Measurements from ENCODE around the gene POLH.
"Not testable (repeated sequence)": the region's sequence is repeated elsewhere in the genome, so short reads cannot be mapped to it uniquely, and the experiment has no call there.

Gene POLH

DNA sequence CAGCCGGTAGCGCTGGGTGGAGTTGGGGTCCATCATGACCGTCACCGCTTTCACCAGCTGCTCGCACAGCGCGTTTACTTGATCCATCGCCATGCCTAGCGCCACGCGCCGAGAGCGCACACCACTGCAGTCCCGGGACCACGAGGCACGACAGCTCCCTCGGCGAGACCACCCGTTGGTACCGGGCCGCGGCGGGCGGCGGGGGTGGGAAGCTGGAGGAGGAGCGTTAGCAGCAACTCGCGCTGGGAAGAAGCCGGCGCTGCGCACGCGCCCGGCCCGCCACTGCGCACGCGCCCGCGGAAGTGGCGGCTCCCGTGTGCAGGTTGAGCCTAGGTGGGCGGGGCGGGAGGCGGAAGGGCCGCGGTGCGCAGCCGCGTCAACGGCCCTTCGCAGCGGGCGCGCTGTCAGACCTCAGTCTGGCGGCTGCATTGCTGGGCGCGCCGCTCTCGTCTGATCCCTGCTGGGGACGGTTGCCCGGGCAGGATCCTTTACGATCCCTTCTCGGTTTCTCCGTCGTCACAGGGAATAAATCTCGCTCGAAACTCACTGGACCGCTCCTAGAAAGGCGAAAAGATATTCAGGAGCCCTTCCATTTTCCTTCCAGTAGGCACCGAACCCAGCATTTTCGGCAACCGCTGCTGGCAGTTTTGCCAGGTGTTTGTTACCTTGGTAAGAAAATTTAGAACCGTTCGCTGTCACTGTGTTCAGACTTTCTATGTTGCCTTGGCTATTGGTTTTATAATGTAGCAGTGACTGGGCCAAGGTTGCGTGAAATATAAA, at the start of gene POLH, which contains the start of gene XPO5:
POLH (plus strand) TSS at position 414 of the 780 bp plus-strand sequence. CDS start 6,135 bp downstream, outside the sequence.
XPO5 (minus strand) TSS at position 267 of the 780 bp plus-strand sequence; CDS start at position 93, 174 bp downstream.
- DNase-seq: peak; percentile 91

GRCh38 chr6:43532201-43532600, 43.8 kb upstream of the POLH start:
- DNase-seq: no peak

GRCh38 chr6:43538986-43539385, 37.0 kb upstream of the POLH start:
- not testable (repeated sequence) for DNase-seq

DNA sequence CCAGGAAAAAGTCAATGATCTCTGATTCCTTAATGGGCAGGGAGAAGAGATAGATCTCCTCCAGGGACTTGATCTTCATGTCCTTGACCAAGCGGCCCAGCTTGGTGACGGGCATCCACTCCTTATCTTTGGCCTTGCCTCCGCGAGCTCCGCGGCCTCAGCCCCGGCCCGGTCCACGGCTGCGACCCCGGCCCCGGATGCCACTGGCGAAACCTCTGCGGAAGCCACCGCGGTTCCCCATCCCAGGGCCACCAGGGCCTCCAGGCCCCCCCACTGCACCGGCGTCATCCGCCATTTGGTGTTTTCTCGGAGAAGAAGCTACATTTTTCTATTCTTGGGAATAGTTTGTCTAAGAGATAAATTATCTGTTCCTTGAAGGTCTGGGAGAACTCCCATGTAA, 36.6 kb upstream of the POLH start:
- DNase-seq: not testable (repeated sequence)

GRCh38 chr6:43540507-43540906, 35.5 kb upstream of the POLH start:
- no peak for DNase-seq

DNA sequence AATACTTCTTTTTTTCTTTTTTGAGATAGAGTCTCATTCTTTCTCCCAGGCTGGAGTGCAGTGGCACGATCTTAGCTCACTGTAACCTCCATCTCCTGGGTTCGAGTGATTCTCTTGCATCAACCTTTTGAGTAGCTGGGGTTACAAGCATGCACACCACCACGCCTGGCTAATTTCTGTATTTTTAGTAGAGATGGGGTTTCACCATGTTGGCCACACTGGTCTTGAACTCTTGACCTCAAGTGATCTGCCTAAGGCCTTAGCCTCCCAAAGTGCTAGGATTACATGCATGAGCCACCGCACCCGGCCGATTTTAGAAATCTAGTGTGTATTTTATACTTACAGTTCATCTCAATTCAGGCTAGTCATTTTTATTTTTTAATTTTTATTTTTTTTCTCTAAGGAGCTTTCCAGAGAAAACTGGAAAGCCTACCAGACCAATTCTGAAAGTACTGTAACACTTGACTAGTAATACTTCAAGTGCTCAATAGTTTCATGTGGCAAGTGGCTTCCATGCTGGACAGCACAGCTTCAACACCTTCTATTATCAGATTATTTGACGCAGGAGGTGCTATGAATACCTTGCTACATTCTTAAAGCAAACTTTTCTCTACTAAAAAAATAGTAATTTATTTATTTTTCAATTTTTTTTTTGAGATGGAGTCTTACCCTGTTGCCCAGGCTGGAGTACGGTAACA, 34.1 kb upstream of the POLH start:
- DNase-seq: no peak

- DNase-seq: no peak
Observed at GRCh38 chr6:43544461-43544860, 31.5 kb upstream of the POLH start.

GRCh38 chr6:43547222-43547621, 28.8 kb upstream of the POLH start:
- no peak for DNase-seq

DNA sequence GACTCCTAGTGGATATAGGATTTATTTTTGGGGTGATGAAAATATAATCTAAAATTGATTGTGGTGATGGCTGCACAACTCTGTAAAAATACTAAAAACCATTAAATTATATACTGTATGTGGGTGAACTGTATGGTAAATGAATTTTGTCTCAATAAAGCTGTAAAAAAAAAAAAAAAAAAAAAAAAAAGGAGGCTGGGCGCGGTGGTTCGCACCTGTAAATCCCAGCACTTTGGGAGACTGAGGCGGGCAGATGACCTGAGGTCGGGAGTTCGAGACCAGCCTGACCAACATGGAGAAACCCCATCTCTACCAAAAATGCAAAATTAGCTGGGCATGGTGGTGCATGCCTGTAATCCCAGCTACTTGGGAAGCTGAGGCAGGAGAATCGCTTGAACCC, 18.4 kb upstream of the POLH start:
- DNase-seq: not testable (repeated sequence)

- DNase-seq: no peak
Observed at GRCh38 chr6:43559328-43559727, 16.7 kb upstream of the POLH start.

- no peak for DNase-seq
Observed at GRCh38 chr6:43570876-43571441, 5.0 kb upstream of the POLH start.

GRCh38 chr6:43572015-43572414, 4.0 kb upstream of the POLH start:
- DNase-seq: no peak

DNA sequence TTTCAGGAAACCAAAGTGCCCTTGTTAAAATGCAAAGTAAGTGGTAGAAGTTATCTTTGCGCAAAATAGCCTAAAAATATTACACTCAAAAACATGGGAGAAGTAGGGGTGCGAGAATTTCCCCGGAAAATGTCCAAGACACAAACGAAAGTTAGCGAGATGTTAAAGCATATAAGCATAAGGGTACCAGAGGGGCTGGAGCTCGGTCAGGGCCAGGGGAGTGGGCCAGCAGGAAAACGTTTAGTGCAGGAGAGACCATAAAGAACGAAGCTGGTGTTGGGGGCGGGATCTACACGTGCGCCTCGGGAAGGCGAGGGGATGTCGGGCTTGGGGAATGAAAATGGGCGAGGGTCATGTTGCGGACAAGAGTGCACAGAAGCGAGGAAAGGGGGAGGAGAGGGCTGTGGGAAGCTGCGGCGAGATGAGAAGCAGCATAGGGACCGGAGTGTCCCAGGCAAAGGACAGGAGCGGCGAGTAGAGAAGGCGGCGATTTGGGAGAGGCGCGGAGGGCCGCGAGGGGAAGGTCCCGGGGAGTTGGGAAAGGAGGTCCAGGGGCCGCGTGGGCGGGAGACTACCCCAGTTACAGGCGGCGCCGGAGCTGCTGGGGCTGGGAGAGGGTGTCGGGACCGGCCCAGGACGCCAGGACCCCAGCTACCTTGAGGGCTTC, 747 bp upstream of the POLH start:
- no peak for DNase-seq

GRCh38 chr6:43578748-43579147, 2.8 kb downstream of the POLH start:
- no peak for DNase-seq

- no peak for DNase-seq
Observed at GRCh38 chr6:43579171-43579570, 3.2 kb downstream of the POLH start.

GRCh38 chr6:43582911-43583310, 6.9 kb downstream of the POLH start:
- no peak for DNase-seq

DNA sequence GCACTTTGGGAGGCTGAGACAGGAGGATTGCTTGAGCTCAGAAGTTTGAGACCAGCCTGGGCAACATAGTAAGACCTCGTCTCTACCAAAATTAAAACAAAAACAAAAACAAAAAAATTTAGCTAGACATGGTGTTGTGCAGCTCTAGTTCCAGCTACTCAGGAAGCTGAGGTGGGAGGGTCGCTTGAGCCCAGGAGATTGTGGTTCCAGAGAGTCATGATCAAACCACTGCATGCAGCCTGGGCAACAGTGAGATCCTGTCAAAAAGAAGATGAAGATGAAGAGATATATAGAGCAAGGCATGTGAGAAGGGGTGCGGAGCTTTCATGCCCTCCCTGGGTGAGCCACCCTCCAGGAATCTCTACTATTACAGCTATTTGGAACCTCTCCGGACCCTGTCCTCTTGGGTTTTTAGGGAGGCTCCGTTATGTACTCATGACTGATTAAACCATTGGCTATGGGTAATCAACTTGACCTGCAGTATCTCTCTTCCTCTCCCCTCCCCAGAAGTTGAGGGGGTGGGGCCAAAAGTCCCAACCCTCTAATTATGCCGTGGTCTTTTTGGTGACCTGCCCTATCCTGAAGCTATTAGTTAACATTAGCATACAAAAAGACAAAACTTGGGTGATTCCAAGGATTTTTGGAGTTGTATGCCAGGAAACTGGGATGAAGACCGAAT, 9.0 kb downstream of the POLH start:
- DNase-seq: no peak

DNA sequence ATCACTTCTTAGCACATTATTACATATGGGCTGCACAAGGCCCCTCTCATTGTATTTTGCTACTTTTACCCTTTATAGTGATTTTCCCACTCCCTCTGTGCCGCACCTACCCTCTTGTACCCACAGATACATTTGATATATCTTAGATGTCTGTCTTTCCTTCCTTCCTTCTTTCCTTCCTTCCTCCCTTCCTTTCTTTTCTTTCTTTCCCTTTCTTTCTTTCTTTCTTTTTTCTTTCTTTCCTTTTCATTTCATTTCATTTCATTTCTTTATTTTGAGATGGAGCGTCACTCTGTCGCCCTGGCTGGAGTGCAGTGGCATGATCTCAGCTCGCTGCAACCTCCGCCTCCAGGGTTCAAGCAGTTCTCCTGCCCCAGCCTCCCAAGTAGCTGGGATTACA, 12.2 kb downstream of the POLH start:
- DNase-seq: no peak

- not testable (repeated sequence) for DNase-seq
Observed at GRCh38 chr6:43589564-43589963, 13.6 kb downstream of the POLH start.

DNA sequence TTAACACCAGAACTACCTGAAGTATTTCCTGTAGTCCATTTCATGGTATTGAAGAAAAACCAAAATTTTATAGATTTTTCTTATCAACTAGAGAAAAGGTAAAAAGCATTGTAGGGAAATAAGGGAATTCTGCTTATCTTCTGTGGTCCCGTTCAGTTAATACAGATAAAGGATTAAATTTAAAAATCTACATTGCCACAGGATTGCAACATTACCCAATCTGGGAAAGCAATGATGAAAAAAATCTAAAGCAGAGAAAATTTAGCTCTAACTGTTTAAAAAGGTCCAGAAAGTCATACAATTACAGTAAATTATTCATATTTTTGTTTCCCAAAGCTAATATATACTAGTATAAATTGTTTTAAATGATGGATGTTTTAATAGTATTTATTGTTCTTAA, 18.0 kb downstream of the POLH start:
- DNase-seq: no peak

DNA sequence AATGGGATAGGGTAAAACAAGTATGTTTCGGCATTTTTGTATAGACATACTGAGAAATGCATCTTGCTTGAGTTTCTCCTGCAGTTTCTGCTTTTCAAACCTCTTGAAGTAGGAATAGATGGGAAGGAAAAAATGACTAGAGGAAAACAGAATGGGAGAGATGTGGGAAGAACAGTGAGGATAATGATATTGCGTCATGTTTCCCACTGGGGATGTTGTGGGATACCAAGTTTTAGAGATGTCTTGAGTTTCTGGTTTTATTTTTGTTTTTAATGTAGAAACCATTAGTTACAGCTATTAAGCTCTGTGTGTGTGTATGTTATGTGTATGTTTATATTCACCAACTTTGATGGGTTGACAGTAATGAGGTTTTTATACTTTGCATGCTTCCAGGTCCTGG, 24.6 kb downstream of the POLH start:
- DNase-seq: no peak

- no peak for DNase-seq
Observed at GRCh38 chr6:43604174-43604573, 28.2 kb downstream of the POLH start.

DNA sequence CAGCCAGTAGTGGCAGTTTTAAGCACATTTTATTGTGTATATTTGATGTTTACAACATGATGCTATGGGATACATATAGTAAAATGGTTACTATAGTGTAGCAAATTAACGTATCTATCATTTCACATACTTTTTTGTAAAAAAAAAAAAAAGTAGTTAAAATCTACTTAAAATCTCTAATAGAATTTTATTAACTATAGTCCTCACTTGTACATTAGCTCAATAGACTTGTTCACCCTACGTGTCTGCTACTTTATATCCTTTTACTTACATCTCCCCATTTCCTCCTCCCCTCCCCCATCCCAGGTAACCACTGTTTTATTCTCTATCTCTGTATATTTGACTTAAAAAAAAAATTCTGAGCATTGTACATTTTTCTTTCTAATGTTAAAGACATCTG, 30.0 kb downstream of the POLH start:
- DNase-seq: no peak

All from activated CD4-positive, CD25-positive, alpha-beta regulatory T cell treated with anti-CD3 and anti-CD28 coated beads, Interleukin-2, amount 50 U/mL, for 72 hours (primary cell).